Choroid plexus epithelial cell (primary cell): ENCODE measurements around the gene TGFBR3.

Experiments
- DNase-seq: peaks from one replicate; pipeline ENCODE4 v3.0.0-alpha.2; 2010; ENCODE audit warnings: low read depth
- H3K4me3 ChIP-seq: 2 replicates; pipeline ENCODE4 v1.5.1; 2011; ENCODE audit warnings: low read depth, mild to moderate bottlenecking, control low read depth, low read length, moderate library complexity
- TF ChIP-seq, protein P1 (sequence below): conservative IDR thresholded peaks from 2 replicates; pipeline ENCODE4 v1.5.1; 2011; ENCODE audit warnings: low read depth, mild to moderate bottlenecking, control low read depth, inconsistent platforms, low read length, moderate library complexity

TGFBR3 gene

GRCh38 chr1:91790392-91790791, 95.6 kb downstream of the TGFBR3 start:
- DNase-seq = no peak
- TF ChIP-seq, protein P1, sequence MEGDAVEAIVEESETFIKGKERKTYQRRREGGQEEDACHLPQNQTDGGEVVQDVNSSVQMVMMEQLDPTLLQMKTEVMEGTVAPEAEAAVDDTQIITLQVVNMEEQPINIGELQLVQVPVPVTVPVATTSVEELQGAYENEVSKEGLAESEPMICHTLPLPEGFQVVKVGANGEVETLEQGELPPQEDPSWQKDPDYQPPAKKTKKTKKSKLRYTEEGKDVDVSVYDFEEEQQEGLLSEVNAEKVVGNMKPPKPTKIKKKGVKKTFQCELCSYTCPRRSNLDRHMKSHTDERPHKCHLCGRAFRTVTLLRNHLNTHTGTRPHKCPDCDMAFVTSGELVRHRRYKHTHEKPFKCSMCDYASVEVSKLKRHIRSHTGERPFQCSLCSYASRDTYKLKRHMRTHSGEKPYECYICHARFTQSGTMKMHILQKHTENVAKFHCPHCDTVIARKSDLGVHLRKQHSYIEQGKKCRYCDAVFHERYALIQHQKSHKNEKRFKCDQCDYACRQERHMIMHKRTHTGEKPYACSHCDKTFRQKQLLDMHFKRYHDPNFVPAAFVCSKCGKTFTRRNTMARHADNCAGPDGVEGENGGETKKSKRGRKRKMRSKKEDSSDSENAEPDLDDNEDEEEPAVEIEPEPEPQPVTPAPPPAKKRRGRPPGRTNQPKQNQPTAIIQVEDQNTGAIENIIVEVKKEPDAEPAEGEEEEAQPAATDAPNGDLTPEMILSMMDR = no peak
- no peak overlapping the region for H3K4me3 ChIP-seq

DNA sequence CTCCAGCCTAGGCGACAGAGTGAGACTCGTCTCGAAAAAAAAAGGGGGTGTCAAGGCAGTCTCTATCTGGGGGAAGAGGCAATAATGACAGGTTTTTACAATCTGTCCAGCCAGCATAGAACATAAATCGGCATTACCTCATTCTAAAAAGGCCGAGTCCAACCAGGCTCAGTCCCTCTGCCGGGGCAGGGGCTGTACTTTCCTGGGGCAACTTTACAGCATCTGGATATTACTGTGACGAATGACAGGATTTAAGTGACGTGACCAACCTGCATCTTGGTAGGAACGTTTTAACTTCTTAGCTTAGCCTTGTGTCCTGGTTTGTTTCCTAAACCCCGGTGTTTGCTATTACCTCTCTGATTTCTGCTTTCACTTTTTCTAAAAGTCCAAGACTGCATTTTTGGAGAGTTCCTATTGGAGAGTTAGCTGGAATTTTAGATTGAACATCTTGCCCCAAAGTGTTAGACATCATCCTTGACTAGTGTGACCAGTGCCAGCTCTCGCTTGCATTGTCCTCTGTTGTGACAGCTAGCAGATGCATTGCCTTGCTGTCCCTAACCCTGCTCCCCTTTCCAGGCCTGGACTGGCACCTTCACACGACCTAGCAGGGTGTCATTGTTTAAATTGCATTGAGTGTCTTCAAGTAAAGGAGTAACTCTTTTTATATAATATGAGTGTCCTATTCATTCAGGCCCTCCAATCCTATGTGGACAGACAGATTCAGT, 96.5 kb downstream of the TGFBR3 start:
- H3K4me3 ChIP-seq = no peak overlapping the region
- TF ChIP-seq, protein P1 = no peak
- no peak for DNase-seq

GRCh38 chr1:91787919-91788318, 98.0 kb downstream of the TGFBR3 start:
- DNase-seq = no peak
- H3K4me3 ChIP-seq = no peak overlapping the region
- TF ChIP-seq, protein P1 = no peak

GRCh38 chr1:91784616-91785015, 101.3 kb downstream of the TGFBR3 start:
- TF ChIP-seq, protein P1 = no peak

DNA sequence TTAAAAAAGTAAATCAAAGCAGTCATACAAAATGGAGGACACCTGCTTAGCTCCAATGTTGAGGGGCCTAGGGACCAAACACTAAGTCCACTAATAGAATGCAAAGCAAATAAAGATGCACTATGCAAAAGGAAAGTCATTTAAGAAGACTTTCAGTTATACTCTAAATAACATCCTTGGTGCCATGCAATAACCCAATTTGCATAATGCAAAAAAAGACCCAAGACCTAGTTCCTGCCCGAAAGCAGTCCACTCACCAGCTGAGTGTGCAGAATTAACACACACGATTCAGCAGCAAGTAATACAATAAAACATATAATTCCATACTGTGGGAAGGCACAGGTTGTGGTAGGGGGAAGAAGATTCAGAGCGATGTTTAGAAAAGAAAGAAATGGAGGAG, 101.8 kb downstream of the TGFBR3 start:
- TF ChIP-seq, protein P1 = no peak
- no peak overlapping the region for H3K4me3 ChIP-seq
- DNase-seq = no peak

More at GRCh38 chr1:91784616-91785015, 101.3 kb downstream of the TGFBR3 start:
- no peak overlapping the region for H3K4me3 ChIP-seq
- no peak for DNase-seq

DNA sequence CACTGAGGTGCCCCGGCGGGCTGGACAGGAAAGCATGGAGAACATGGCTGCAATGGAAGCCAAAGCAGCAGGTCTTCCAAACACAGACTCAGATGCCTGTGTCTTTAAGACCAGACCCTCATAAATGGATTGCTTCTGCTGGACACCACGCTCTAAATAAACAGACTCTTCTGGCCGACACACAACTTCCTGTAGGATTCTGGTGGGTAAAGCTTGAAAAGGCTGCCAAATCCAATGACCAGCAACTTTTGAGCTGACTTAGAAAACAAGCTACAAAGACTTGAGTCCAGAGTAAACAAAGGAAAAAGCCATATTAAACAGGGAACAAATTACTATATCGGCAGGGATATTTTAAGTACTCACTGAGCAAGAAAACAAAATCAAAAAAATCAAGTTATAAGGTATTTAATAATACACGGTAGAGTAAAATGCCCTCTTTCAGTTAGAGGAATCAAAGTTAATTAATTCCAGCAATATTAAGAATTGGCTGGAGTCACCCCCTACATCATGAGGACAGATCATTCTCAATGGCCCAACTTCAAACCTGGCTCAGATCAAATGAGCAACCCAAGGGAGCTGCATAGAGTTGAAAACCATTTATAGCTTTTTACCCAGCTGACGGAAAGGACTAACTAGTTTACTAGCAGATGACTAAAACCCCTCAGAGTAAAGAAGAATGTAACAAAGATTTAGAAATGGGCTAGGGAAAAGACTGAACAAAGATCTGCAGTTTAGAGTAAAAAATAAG, 102.4 kb downstream of the TGFBR3 start:
- peak; percentile 61 for DNase-seq
- TF ChIP-seq, protein P1 = no peak
- no peak overlapping the region for H3K4me3 ChIP-seq
